ENCODE results near the gene PCED1B.

The PCED1B gene

GRCh38 chr12:47099610-47100009, 20.2 kb downstream of the PCED1B start:
- H3K4me1 ChIP-seq (ENCODE audit: control insufficient read depth, insufficient read depth, low read length) = 0 out of 2 replicates have a peak, but pooled peaks cover 3% of the 10 kb centered on the region
- H3K4me3 ChIP-seq (ENCODE audit: low read depth, low read length) = no peak overlapping the region
- CTCF ChIA-PET = interaction anchor here (0.7 kb wide), 1 partner anchor 29 kb away, joined by 3 read pairs; no protein-coding TSS in a partner anchor
- POLR2A ChIA-PET = no interaction called here
- no peak for TF ChIP-seq ZNF132 (tag by site-specific recombination; IDR thresholded peaks at IDR 0.05; ENCODE audit: borderline replicate concordance)
- TF ChIP-seq OVOL3 (tag by site-specific recombination; IDR thresholded peaks at IDR 0.05) = no peak
- no peak for TF ChIP-seq ZNF404 (tag by site-specific recombination; IDR thresholded peaks at IDR 0.05)
- no peaks in the 10 kb centered on the region for H3K9me3 ChIP-seq (ENCODE audit: control insufficient read depth, insufficient read depth, low read depth, low read length)
- H3K36me3 ChIP-seq (ENCODE audit: control insufficient read depth in 2 of 2, insufficient read depth in 1 of 2, low read length in 2 of 2) = no peaks in the 10 kb centered on the region
- no peak overlapping the region for H3K27ac ChIP-seq (ENCODE audit: extremely low read depth, low read depth, low read length)

- Histone ChIP-seq H3K4me1 (ENCODE audit: control insufficient read depth, insufficient read depth, low read length) (0 out of 2 replicates have a peak, but pooled peaks cover 3% of the 10 kb centered on the region), H3K9me3 (ENCODE audit: control insufficient read depth, insufficient read depth, low read depth, low read length) (no peaks in the 10 kb centered on the region), H3K4me3 (ENCODE audit: low read depth, low read length) (no peak overlapping the region), H3K36me3 (ENCODE audit: control insufficient read depth in 2 of 2, insufficient read depth in 1 of 2, low read length in 2 of 2) (no peaks in the 10 kb centered on the region), H3K27ac (ENCODE audit: extremely low read depth, low read depth, low read length) (no peak overlapping the region)
- POLR2A ChIA-PET = no interaction called here
- CTCF ChIA-PET = no interaction called here
- TF ChIP-seq ZNF223 (tag by site-specific recombination; IDR thresholded peaks at IDR 0.05) (no peak), KLF16 (tag by site-specific recombination; IDR thresholded peaks at IDR 0.05) (no peak), ZNF692 (tag by site-specific recombination; IDR thresholded peaks at IDR 0.05) (no peak), ATF2 (tag by site-specific recombination; IDR thresholded peaks at IDR 0.05; ENCODE audit: low read depth) (no peak), HIC1 (tag by site-specific recombination; IDR thresholded peaks at IDR 0.05) (no peak), ZNF23 (tag by site-specific recombination; IDR thresholded peaks at IDR 0.05; ENCODE audit: borderline replicate concordance) (no peak), ZSCAN4 (tag by site-specific recombination; IDR thresholded peaks at IDR 0.05) (no peak), ZBTB48 (tag by site-specific recombination; IDR thresholded peaks at IDR 0.05) (no peak), ZNF639 (tag by site-specific recombination; IDR thresholded peaks at IDR 0.05) (no peak), WT1 (tag by site-specific recombination; IDR thresholded peaks at IDR 0.05) (no peak), ZBTB7A (tag by site-specific recombination; IDR thresholded peaks at IDR 0.05; ENCODE audit: low read depth) (no peak), ZNF16 (tag by site-specific recombination; IDR thresholded peaks at IDR 0.05; ENCODE audit: low read depth) (no peak), ZNF211 (tag by site-specific recombination; IDR thresholded peaks at IDR 0.05; ENCODE audit: low read depth) (no peak), SP2 (tag by site-specific recombination; IDR thresholded peaks at IDR 0.05) (no peak), ZNF148 (tag by site-specific recombination; IDR thresholded peaks at IDR 0.05; ENCODE audit: borderline replicate concordance) (no peak)
Observed at GRCh38 chr12:47100160-47100559, 20.7 kb downstream of the PCED1B start.

Data from HEK293 (cell line).